DLD1 (cell line): ENCODE data around the gene FOXA1.
"Not testable (repeated sequence)": the region's sequence is repeated elsewhere in the genome, so short reads cannot be mapped to it uniquely, and the experiment has no call there.

Experiments
- in situ Hi-C: cut with HindIII; loops from 2 replicates; pipeline ENCODE4 v1.10.0; 2017; ENCODE audit warnings: low sequenced_read_pairs

The FOXA1 gene

DNA sequence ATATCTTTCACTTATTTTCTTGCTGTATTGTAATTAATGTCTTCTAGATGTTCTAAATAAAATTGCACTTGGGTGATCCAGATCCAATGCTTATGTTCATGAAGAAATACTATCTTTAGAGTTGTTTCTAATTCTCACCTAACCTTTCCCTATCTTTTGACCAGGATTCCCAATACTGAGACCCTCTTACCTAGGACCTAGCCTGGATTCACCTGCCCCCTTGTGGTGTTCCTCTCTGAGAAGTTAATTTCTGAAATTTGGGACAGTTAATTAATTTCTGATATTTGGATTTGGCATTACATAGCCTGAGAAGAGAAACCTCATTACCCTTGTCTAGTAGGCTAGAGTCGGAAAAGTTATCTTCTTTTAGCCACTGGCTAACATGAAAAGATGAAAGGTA, 29.5 kb downstream of the FOXA1 start:
- in situ Hi-C loops, result loop anchor here (5.0 to 10.0 kb wide), 2 partner anchors 128 to 321 kb away; no protein-coding TSS in a partner anchor

DNA sequence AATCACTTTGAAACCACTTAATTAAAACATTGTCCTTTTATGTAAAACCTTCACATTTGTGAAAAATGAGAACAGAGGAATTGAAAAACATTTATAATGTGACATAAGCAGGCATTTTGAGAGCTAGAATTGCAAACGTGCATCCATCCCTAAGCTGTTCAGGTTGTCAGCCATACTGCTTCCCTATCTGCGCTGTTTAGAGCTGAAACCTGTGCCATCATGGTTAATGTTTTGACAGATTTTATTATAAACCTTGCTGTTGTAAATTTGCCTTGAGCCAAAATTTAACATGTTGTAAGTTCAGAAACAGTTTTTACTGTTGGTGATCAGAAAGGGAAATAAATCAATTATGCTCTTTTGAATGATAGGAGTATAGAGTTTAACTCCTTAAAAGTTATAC, 31.9 kb downstream of the FOXA1 start:
- in situ Hi-C loops, result loop anchor here (10.0 kb wide), 1 partner anchor 318 kb away; no protein-coding TSS in a partner anchor

DNA sequence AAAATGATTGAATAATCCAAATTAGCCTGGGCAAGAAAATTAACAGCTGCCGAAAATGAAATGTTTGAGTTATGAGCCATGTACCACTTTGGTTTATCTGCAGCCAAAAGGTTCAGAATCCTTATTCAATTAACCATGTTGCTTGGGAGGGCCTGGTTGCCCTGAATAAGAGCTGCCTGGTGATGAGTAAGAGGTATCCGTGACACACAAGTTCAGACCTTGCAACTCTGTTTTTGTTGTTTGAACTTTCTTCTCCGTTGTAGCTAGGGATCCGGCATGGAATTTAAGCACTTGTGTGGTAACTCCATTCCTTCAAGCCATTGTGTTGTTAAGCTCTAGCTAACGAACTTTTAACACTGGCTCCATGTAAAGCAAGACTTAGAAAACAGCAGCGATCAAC, 35.7 kb downstream of the FOXA1 start:
- in situ Hi-C loops, result no loop called here

DNA sequence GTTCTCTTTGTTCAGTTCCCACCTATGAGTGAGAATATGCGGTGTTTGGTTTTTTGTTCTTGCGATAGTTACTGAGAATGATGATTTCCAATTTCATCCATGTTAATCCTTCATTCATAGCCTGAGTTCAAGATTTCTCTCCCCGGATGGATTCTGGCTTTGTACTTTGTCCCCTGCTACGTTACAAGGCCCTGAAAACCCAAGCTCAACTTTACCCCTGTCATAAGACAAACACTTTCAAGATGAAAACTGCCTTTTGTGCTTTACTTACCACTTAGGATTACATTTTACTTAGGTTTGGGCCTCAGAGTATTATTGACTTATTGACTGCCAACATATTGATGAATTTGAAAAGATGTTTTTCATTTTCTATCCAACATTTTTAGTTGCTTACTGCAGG, 36.3 kb downstream of the FOXA1 start:
- in situ Hi-C loops, result no loop called here

DNA sequence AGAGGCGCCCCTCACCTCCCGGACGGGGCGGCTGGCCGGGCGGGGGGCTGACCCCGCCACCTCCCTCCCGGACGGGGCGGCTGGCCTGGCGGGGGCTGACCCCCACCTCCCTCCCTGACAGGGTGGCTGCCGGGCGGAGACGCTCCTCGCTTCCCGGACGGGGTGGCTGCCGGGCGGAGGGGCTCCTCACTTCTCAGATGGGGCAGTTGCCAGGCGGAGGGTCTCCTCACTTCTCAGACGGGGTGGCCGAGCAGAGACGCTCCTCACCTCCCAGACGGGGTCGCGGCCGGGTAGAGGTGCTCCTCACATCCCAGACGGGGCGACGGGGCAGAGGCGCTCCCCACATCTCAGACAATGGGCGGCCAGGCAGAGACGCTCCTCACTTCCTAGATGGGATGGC, 39.5 kb downstream of the FOXA1 start:
- in situ Hi-C loops, result not testable (repeated sequence)

DNA sequence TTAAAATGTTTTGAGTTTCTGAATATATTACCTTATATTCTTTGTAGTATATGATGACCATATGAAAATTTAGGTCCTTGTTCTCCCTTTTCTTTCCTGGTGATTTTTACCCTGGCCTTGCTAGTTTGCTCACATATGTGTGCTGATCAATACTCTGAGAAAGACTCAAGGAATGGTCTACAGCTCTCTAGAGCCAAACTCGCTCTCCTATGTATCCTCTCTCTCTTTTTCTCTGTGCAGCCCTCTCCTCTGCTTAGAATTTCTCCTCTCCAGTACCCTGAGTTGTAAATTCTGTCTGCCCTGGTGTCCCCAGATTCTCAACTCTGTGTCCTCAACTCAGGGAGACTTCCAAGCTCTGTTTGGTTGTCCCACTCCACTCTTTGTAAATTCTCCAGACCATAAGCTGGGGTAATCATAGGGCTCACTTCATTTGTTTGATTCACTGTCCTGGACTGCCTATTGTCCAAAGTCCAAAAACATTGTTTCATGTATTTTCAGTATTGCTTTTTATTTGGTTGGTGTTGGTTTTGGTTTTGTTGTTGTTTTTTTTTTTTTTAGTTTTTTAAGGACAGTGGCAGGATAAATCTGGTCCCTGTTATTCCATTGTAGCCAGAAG, 41.0 kb downstream of the FOXA1 start:
- in situ Hi-C loops, result no loop called here

DNA sequence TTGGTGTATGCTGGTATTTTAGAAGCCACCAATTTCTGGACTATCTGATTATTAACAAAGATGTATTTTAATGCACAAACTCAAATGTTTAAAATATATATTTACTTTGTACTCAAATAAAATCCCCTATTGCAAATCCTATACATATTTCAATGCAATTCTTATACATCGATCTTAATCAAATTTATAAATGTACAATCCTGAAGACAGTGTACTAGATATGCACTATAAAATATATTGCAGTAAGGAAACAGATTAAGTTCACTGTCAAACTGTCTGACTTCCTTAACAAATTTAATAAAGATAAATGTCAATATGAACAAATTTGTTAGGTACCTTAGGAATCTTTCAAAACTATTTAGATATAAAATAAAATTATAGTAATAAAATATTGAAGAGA, 43.9 kb downstream of the FOXA1 start:
- in situ Hi-C loops, result no loop called here

DNA sequence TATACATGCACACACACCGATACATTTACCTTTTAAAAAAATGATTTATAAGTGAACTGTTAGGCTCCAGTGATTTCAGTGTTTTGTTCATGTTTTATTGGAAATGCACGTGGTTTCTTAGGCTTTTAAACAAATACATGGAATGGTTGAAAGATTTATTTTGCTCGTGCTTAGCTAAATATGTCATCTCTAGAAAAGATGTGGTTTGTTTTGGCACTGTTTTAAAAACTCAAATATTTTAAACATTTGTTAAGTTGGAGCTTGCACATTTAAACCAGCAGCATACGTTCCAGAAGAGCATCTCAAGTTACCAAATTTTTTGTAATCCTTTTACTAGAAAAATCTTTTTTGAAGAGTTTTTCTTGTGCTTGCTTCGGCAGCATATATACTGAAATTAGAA, 44.5 kb downstream of the FOXA1 start:
- in situ Hi-C loops, result no loop called here

DNA sequence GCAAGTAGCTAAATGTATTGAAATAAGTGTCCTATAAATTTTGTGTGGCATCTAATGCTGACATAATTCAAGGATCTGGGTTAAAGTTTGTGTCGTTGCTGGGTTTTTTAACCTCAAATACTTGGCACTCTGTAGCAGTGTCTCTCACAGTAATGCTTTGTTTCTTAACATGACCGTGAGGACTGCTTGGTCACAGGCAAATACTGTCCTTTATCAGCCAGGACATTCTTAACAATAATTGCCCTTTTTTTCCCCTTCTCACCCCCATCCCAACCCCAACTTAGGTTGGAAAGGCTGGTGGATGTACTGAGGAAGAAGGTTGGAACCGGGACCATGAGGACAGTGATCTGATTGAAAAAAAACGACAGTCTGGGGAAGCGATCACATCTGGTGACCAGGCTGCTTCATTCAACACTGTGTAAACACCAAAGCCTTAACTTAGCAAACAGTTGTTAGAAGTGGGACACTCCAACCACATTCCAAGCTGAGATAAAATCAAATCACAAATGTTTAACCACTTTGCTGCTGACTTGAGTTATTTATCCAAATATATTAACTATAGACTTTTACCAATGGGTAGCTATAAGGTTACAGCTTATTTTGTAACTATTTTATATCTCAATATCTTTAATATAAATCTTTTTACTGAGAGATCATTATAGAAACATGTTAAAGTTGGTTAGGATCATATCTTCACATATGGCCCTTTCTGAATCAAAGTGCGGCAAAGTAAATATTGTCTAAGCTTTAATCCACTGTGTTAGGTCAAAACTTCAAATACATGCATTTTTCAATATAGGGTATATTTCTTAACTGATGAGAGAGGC, 48.2 kb downstream of the FOXA1 start:
- in situ Hi-C loops, result no loop called here

DNA sequence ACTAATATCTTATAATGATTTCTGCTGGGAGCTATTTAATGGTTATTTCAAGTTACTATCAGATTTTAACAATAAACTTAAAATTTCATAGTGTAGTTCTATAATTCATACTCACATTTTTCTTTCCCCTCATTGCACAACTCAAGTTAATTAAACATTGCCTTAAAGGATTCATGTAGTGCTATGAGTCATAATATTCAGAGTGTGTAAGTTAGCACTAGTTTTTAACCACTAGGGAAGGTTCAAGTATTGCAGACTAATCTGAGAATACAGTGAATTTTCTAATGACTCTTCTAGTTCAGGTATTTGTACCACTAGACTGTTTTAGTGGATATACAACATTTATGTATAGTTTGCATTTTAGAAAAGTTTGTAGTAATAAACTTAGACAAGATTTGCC, 49.9 kb downstream of the FOXA1 start:
- in situ Hi-C loops, result no loop called here

DNA sequence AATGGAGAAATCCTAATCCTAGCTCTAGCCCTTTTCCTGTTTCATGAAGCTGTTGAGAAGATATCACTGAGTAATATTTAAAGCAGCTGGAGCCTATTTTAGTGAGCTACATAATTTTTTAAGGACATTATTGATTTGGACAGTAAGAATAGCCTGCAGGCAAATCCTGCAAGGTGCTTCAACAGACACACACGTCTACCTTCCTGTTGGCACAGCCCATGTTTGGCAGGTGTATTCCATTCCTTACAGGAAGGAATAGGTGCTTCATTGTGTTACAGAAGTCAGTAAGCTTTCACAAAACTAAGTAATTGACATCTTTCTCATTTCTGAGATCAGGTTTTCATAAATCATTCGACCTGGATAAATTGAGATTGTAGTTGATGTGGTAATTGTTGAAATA, 50.6 kb downstream of the FOXA1 start:
- in situ Hi-C loops, result no loop called here

DNA sequence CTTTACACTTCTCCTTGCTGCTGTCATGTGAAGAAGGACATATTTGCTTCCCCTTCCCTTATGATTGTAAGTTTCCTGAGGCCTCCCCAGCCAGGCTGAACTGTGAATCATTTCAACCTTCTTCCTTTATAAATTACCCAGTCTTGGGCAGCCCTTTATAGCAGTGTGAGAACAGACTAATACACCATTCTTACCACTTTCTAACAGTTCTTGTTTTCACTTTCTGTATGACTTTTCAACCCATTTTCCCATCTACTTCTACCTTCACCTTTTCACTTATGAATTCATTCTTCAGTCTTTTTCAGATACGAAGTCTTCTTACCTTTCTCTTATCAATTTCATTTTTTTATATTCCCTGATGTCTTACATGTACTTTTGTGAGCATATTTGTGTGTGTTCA, 55.1 kb downstream of the FOXA1 start:
- in situ Hi-C loops, result no loop called here
